IMR-90 (cell line): ENCODE data around the gene PPM1L. TPM values are rescaled to one million over a fixed set of nuclear protein-coding genes. Genes with fewer than 3 reads are reported as not detected.

ENCODE experiments used
- ATAC-seq: fragments of 200-7000 bp; cut with Tn5 transposase; 2 replicates; pipeline ENCODE4 v1.9.1; 2020; ENCODE audit warnings: low read depth, mild to moderate bottlenecking, moderate library complexity
- BruUV-seq: library from RNA; stranded (reverse); fragments of 400-500 nt; replicated peaks from 2 replicates; lab custom pipeline; 2021; lab: Mats Ljungman, UMichigan
- CTCF ChIA-PET: fragments of 300-600 bp; formaldehyde crosslinking; extraction: SDS; loops from one replicate; lab custom pipeline; 2021; ENCODE audit warnings: antibody characterized with exemption; lab: Yijun Ruan, JAX
- POLR2A ChIA-PET: fragments of 300-600 bp; sonication (Branson Sonifier 250); formaldehyde crosslinking; loops from one replicate; lab custom pipeline; 2022; ENCODE audit warnings: antibody characterized with exemption; ENCODE audit not compliant: unreplicated experiment; lab: Charles Lee
- DNase-seq: peaks from one replicate; pipeline ENCODE4 v3.0.0; 2013
- H2AFZ ChIP-seq: replicated peaks from 2 replicates; pipeline ENCODE3; 2013; ENCODE audit warnings: low read length, mild to moderate bottlenecking; ENCODE audit not compliant: poor library complexity
- H2AK5ac ChIP-seq: 2 replicates; pipeline ENCODE4 v1.6.1; 2013; ENCODE audit warnings: low read depth, low read length, inconsistent platforms
- H2AK9ac ChIP-seq: replicated peaks from 2 replicates; pipeline ENCODE3; 2013; ENCODE audit warnings: mild to moderate bottlenecking, low read depth, low read length, moderate library complexity; ENCODE audit not compliant: poor library complexity
- H2BK120ac ChIP-seq: 2 replicates; pipeline ENCODE4 v1.6.1; 2013; ENCODE audit warnings: low read depth, low read length, inconsistent platforms
- H2BK15ac ChIP-seq: 3 replicates; pipeline ENCODE4 v1.6.1; 2013; ENCODE audit warnings: low read depth, low read length, inconsistent platforms
- H2BK20ac ChIP-seq: 2 replicates; pipeline ENCODE4 v1.6.1; 2013; ENCODE audit warnings: low read depth, mild to moderate bottlenecking, inconsistent platforms, low read length, moderate library complexity
- H2BK5ac ChIP-seq: 2 replicates; pipeline ENCODE4 v1.6.1; 2013; ENCODE audit warnings: mild to moderate bottlenecking, low read depth, low read length, inconsistent platforms; ENCODE audit not compliant: poor library complexity, severe bottlenecking
- H3K14ac ChIP-seq: replicated peaks from 2 replicates; pipeline ENCODE4 v1.6.1; 2013; ENCODE audit warnings: low read depth, low read length, inconsistent platforms
- H3K18ac ChIP-seq: 2 replicates; pipeline ENCODE4 v1.6.1; 2013; ENCODE audit warnings: low read depth, low read length, control low read depth
- H3K23ac ChIP-seq: 2 replicates; pipeline ENCODE4 v1.6.1; 2013; ENCODE audit warnings: low read depth, low read length, inconsistent platforms
- H3K27ac ChIP-seq: 2 replicates; pipeline ENCODE4 v1.5.1; 2013; ENCODE audit warnings: mild to moderate bottlenecking, control low read depth, low read length; ENCODE audit not compliant: insufficient read depth
- H3K27me3 ChIP-seq: 2 replicates; pipeline ENCODE4 v1.6.1; 2013; ENCODE audit warnings: low read length; ENCODE audit not compliant: control insufficient read depth, insufficient read depth
- H3K36me3 ChIP-seq: 2 replicates; pipeline ENCODE4 v1.6.1; 2013; ENCODE audit warnings: low read length, mixed read lengths; ENCODE audit not compliant: control insufficient read depth, insufficient read depth
- H3K4ac ChIP-seq: 2 replicates; pipeline ENCODE4 v1.6.1; 2013; ENCODE audit warnings: low read depth, low read length, inconsistent platforms
- H3K4me1 ChIP-seq: 2 replicates; pipeline ENCODE4 v1.6.1; 2013; ENCODE audit warnings: low read length, mixed read lengths; ENCODE audit not compliant: control insufficient read depth, insufficient read depth
- H3K4me2 ChIP-seq: 2 replicates; pipeline ENCODE4 v1.6.1; 2013; ENCODE audit warnings: low read depth, mild to moderate bottlenecking, control low read depth, low read length, moderate library complexity
- H3K4me3 ChIP-seq: 2 replicates; pipeline ENCODE4 v1.5.1; 2013; ENCODE audit warnings: low read depth, mild to moderate bottlenecking, control low read depth, low read length, moderate library complexity; ENCODE audit not compliant: insufficient read depth
- H3K56ac ChIP-seq: 2 replicates; pipeline ENCODE4 v1.6.1; 2013; ENCODE audit warnings: low read length, inconsistent platforms; ENCODE audit not compliant: insufficient read depth; ENCODE audit errors: extremely low read depth
- H3K79me1 ChIP-seq, 2 experiments: 2 replicates each; pipeline ENCODE4 v1.6.1; 2013; ENCODE audit warnings: low read length in 2 of 2, inconsistent platforms in 1 of 2, low read depth in 1 of 2
- H3K9ac ChIP-seq: 2 replicates; pipeline ENCODE4 v1.6.1; 2013; ENCODE audit warnings: low read depth, low read length, control low read depth
- H3K9me1 ChIP-seq: 2 replicates; pipeline ENCODE4 v1.6.1; 2013; ENCODE audit warnings: low read length, inconsistent platforms; ENCODE audit not compliant: insufficient read depth
- H3K9me3 ChIP-seq: 2 replicates; pipeline ENCODE4 v1.6.1; 2013; ENCODE audit warnings: low read length; ENCODE audit not compliant: control insufficient read depth, insufficient read depth
- H4K20me1 ChIP-seq: 2 replicates; pipeline ENCODE4 v1.6.1; 2013; ENCODE audit warnings: low read length, inconsistent platforms; ENCODE audit not compliant: insufficient read depth
- H4K5ac ChIP-seq: 2 replicates; pipeline ENCODE4 v1.6.1; 2013; ENCODE audit warnings: mild to moderate bottlenecking, low read depth, low read length, control low read depth
- H4K8ac ChIP-seq, 2 experiments: 2 replicates each; pipeline ENCODE4 v1.6.1; 2013; ENCODE audit warnings: low read depth in 2 of 2, low read length in 2 of 2, control low read depth in 1 of 2, inconsistent platforms in 1 of 2
- H4K91ac ChIP-seq: 2 replicates; pipeline ENCODE4 v1.6.1; 2013; ENCODE audit warnings: low read depth, low read length, inconsistent platforms; ENCODE audit not compliant: insufficient read depth
- CEBPB ChIP-seq: IDR thresholded peaks from 2 replicates; pipeline ENCODE4 v1.6.1; 2012; ENCODE audit warnings: low read depth, low read length, improper control_type of control experiment
- CHD1 ChIP-seq: IDR thresholded peaks from 2 replicates; pipeline ENCODE4 v1.6.1; 2012; ENCODE audit warnings: low read depth, low read length, improper control_type of control experiment
- MAZ ChIP-seq: IDR thresholded peaks from 2 replicates; pipeline ENCODE4 v1.6.1; 2012; ENCODE audit warnings: low read depth, mild to moderate bottlenecking, low read length, improper control_type of control experiment, moderate library complexity, borderline replicate concordance
- SMC3 ChIP-seq: fragments of 150-350 bp; IDR thresholded peaks from 2 replicates; pipeline ENCODE4 v1.6.1; 2016; ENCODE audit warnings: low read depth, mild to moderate bottlenecking, antibody characterized with exemption, low read length, moderate library complexity
- WGBS, 2 experiments: methylation state at CpG; one replicate each; pipeline versions ENCODE4 v1.1.5 to v1.1.7; 2013; ENCODE audit warnings: missing lambda C conversion rate in 2 of 2; ENCODE audit not compliant: insufficient read length in 1 of 2; ENCODE audit errors: extremely low coverage in 2 of 2; 5-methylcytosine and 5-hydroxymethylcytosine counted together
- dilution Hi-C: fragments of 300-500 bp; cut with HindIII; formaldehyde crosslinking; loops from one replicate; pipeline ENCODE4 v1.14.3; 2018; ENCODE audit warnings: low sequenced_read_pairs; ENCODE audit not compliant: unreplicated experiment
- in situ Hi-C: fragments of 300-500 bp; cut with MboI; formaldehyde crosslinking; loops from 3 replicates; pipeline ENCODE4 v1.14.3; 2019; ENCODE audit warnings: low sequenced_read_pairs, inconsistent platforms, mixed read lengths
- intact Hi-C: fragments of 100-400 bp; cut with micrococcal nuclease; formaldehyde crosslinking; loops from 2 replicates; pipeline ENCODE4 v1.10.0; 2022
- polyA plus RNA-seq, 3 experiments: library from polyadenylated mRNA; depleted of rRNA; stranded (reverse); fragments of >200 nt; gene quantifications; 2 replicates each; pipeline ENCODE4 v1.2.3, GENCODE V29; 2012; ENCODE audit warnings: low replicate concordance in 1 of 3
- total RNA-seq: library from RNA; depleted of rRNA; stranded (reverse); fragments of >200 nt; gene quantifications from 2 replicates; pipeline ENCODE4 v1.2.3, GENCODE V29; 2012

The PPM1L gene
- total and polyA plus RNA-seq, 2 of the 4 experiments (the other 2 are of a cell fraction), result 0.14 to 0.18 TPM

DNA sequence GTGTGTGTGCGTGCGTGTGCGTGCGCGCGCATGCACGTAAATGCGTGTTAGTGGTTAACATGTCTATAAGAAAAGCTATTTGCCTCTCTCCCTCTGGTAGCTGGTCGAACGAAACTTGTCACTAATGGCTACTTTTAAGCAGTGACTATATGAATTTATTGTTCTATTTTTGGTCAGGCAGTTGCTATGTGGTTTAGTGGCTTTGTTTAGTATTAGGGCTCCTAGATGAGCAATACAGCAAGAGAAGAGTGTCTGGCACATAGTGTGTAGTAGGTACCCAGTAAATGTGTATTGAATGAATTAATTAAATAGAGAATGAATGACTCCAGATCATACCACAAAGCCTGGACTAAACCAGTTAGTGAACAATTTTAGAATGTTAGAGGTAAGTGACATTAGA lies 171.6 kb downstream of the PPM1L start:
- H4K20me1 ChIP-seq, result no peaks in the 10 kb centered on the region
- no peaks in the 10 kb centered on the region for H3K9me1 ChIP-seq
- H2BK15ac ChIP-seq, result no peak overlapping the region
- no peak overlapping the region for H3K23ac ChIP-seq
- H2AK5ac ChIP-seq, result no peak overlapping the region
- H3K14ac ChIP-seq, result no peak overlapping the region
- H3K27me3 ChIP-seq, result peaks cover 5% of the 10 kb centered on the region; the same call in 1 of the 2 replicates
- no peak overlapping the region for H2BK5ac ChIP-seq
- H2AK9ac ChIP-seq, result no peak overlapping the region
- no peak overlapping the region for H2BK120ac ChIP-seq
- H3K9ac ChIP-seq, result no peak overlapping the region
- no peak overlapping the region for H2BK20ac ChIP-seq
- H3K79me1 ChIP-seq, result no peaks in the 10 kb centered on the region
- H4K8ac ChIP-seq, result no peak overlapping the region
- H3K4me1 ChIP-seq, result no peaks in the 10 kb centered on the region
- H3K56ac ChIP-seq, result no peak overlapping the region
- no peak overlapping the region for H3K18ac ChIP-seq
- no peaks in the 10 kb centered on the region for H3K9me3 ChIP-seq
- no peak overlapping the region for H2AFZ ChIP-seq
- no peak for TF ChIP-seq CEBPB
- no peak for TF ChIP-seq SMC3
- no peak for TF ChIP-seq CHD1
- TF ChIP-seq MAZ, result no peak
- no peak overlapping the region for H3K4me3 ChIP-seq
- BruUV-seq, result no TSS peak
- DNase-seq, result no peak
- no peak for ATAC-seq
- CTCF ChIA-PET, result interaction anchor here (1.1 to 1.2 kb wide), 2 partner anchors 9 to 16 kb away, joined by 3 to 4 read pairs; no protein-coding TSS in a partner anchor
- WGBS, 2 experiments, result 90% methylated on average over 2 of the region's 10 CpGs; no CpG with 5 or more reads in 1 of the 2 experiments
- dilution Hi-C loops, result no loop called here
- H3K36me3 ChIP-seq, result no peaks in the 10 kb centered on the region
- no peak overlapping the region for H3K4ac ChIP-seq
- intact Hi-C loops, result no loop called here
- POLR2A ChIA-PET, result no interaction called here
- H4K91ac ChIP-seq, result no peak overlapping the region
- no peak overlapping the region for H3K27ac ChIP-seq
- H3K4me2 ChIP-seq, result no peak overlapping the region
- H4K5ac ChIP-seq, result no peak overlapping the region
- in situ Hi-C loops, result loop anchor here (25.0 kb wide), 1 partner anchor 485 kb away; no protein-coding TSS in a partner anchor
